ENCODE results near the gene MDK. TPM values are rescaled to one million over a fixed set of nuclear protein-coding genes. Genes with fewer than 3 reads are reported as not detected.

The MDK gene
- total and polyA plus RNA-seq, 2 of the 4 experiments (the other 2 are of a cell fraction) = 25.8 to 377 TPM

- Histone ChIP-seq H3K9me1 (ENCODE audit: insufficient read depth, low read length) (peaks cover 2% of the 10 kb centered on the region), H3K27me3 (ENCODE audit: control insufficient read depth, insufficient read depth, low read length) (peaks cover 45% of the 10 kb centered on the region), H3K4me3 (ENCODE audit: insufficient read depth, low read depth, low read length) (no peak overlapping the region), H2AK5ac (ENCODE audit: low read depth, low read length) (no peak overlapping the region), H3K4ac (ENCODE audit: low read depth, low read length) (no peak overlapping the region), H4K20me1 (ENCODE audit: insufficient read depth, low read length) (no peaks in the 10 kb centered on the region), H2BK5ac (ENCODE audit: low read depth, low read length, poor library complexity, severe bottlenecking) (no peak overlapping the region), H3K9ac (ENCODE audit: low read depth, low read length) (no peak overlapping the region), H3K23ac (ENCODE audit: low read depth, low read length) (no peak overlapping the region), H3K18ac (ENCODE audit: low read depth, low read length) (no peak overlapping the region), H2BK120ac (ENCODE audit: low read depth, low read length) (no peak overlapping the region), H4K5ac (ENCODE audit: low read depth, low read length) (no peak overlapping the region), H3K36me3 (ENCODE audit: control insufficient read depth, insufficient read depth, low read length) (no peaks in the 10 kb centered on the region), H4K91ac (ENCODE audit: insufficient read depth, low read depth, low read length) (no peak overlapping the region), H2BK15ac (ENCODE audit: low read depth, low read length) (no peak overlapping the region), H3K4me2 (ENCODE audit: low read depth, low read length) (no peak overlapping the region), H2AK9ac (replicated peaks; ENCODE audit: low read depth, low read length, poor library complexity) (no peak overlapping the region), H2AFZ (replicated peaks; ENCODE audit: low read length, poor library complexity) (no peak overlapping the region), H3K9me3 (ENCODE audit: control insufficient read depth, insufficient read depth, low read length) (no peaks in the 10 kb centered on the region), H3K14ac (replicated peaks; ENCODE audit: low read depth, low read length) (no peak overlapping the region), H3K27ac (ENCODE audit: insufficient read depth, low read length) (no peak overlapping the region), H4K8ac (ENCODE audit: low read depth in 2 of 2, low read length in 2 of 2) (no peak overlapping the region), H2BK20ac (ENCODE audit: low read depth, low read length) (no peak overlapping the region), H3K56ac (ENCODE audit: extremely low read depth, insufficient read depth, low read length) (no peak overlapping the region), H3K4me1 (ENCODE audit: control insufficient read depth, insufficient read depth, low read length) (peaks cover 6% of the 10 kb centered on the region), H3K79me1 (ENCODE audit: low read depth in 1 of 2, low read length in 2 of 2) (no peaks in the 10 kb centered on the region)
- DNase-seq = no peak
- ChIA-PET CTCF (no interaction called here), POLR2A (ENCODE audit: unreplicated experiment) (no interaction called here)
- in situ Hi-C loops (cut with MboI; ENCODE audit: low sequenced_read_pairs) (no loop called here), intact Hi-C loops (cut with micrococcal nuclease) (no loop called here), dilution Hi-C loops (cut with HindIII; ENCODE audit: low sequenced_read_pairs, unreplicated experiment) (no loop called here)
- ATAC-seq (ENCODE audit: low read depth) = no peak
- no TSS peak for BruUV-seq (replicated peaks)
- TF ChIP-seq POLR2A (IDR thresholded peaks at IDR 0.05; ENCODE audit: low read depth, low read length) (no peak), FOS (IDR thresholded peaks at IDR 0.05; ENCODE audit: low read depth, low read length) (no peak), USF2 (IDR thresholded peaks at IDR 0.05; ENCODE audit: low read depth, low read length) (no peak), CEBPB (IDR thresholded peaks at IDR 0.05; ENCODE audit: low read depth, low read length) (no peak), BHLHE40 (IDR thresholded peaks at IDR 0.05; ENCODE audit: low read depth, low read length) (no peak), RFX5 (IDR thresholded peaks at IDR 0.05; ENCODE audit: low read depth, low read length) (no peak), MAFK (IDR thresholded peaks at IDR 0.05; ENCODE audit: low read depth, low read length) (no peak), CTCF (conservative IDR thresholded peaks at IDR 0.05; ENCODE audit: low read depth, low read length) (no peak), NFE2L2 (IDR thresholded peaks at IDR 0.05; ENCODE audit: low read depth, low read length) (no peak), RCOR1 (IDR thresholded peaks at IDR 0.05; ENCODE audit: insufficient replicate concordance, low read length) (no peak), RAD21 (IDR thresholded peaks at IDR 0.05; ENCODE audit: low read length) (no peak), SMC3 (IDR thresholded peaks at IDR 0.05; ENCODE audit: low read depth, low read length) (no peak), ELK1 (IDR thresholded peaks at IDR 0.05; ENCODE audit: borderline replicate concordance, low read depth, low read length) (no peak), CHD1 (IDR thresholded peaks at IDR 0.05; ENCODE audit: low read depth, low read length) (no peak), MXI1 (IDR thresholded peaks at IDR 0.05; ENCODE audit: borderline replicate concordance, low read depth, low read length) (no peak)
- WGBS, 2 experiments (ENCODE audit: extremely low coverage in 2 of 2, insufficient read length in 1 of 2) = no CpG with 5 or more reads among the region's 6 CpGs
Measured at GRCh38 chr11:46335271-46335670, 46.2 kb upstream of the MDK start.

Measured in IMR-90 (cell line).